H1 (cell line): ENCODE results near the gene DTL. TPM values are rescaled to one million over a fixed set of nuclear protein-coding genes. Genes with fewer than 3 reads are reported as not detected.

ENCODE experiments used
- CTCF ChIA-PET: fragments of 300-600 bp; sonication (Branson Sonifier 250); formaldehyde crosslinking; loops from one replicate; lab custom pipeline; 2021; ENCODE audit not compliant: partially characterized antibody; lab: Charles Lee
- POLR2A ChIA-PET: fragments of 300-600 bp; sonication (Branson Sonifier 250); formaldehyde crosslinking; loops from one replicate; lab custom pipeline; 2021; ENCODE audit warnings: inconsistent platforms; ENCODE audit not compliant: partially characterized antibody; lab: Charles Lee
- DNase-seq, 2 experiments: peaks; one replicate each; pipeline versions ENCODE4 v3.0.0 to v3.0.0-alpha.2; 2010 to 2022; ENCODE audit warnings: low spot score in 2 of 2, low read depth in 1 of 2, mixed read lengths in 1 of 2
- FAIRE-seq: peaks from 2 replicates; lab custom pipeline; 2011; peaks lifted over from hg19 to GRCh38; lab: Jason Lieb, UNC
- H2AFZ ChIP-seq: 2 replicates; pipeline ENCODE4 v1.8.1; 2012; ENCODE audit warnings: low read length, inconsistent platforms
- H2AK5ac ChIP-seq: 2 replicates; pipeline ENCODE4 v1.6.1; 2013; ENCODE audit warnings: low read depth, low read length
- H2BK120ac ChIP-seq: replicated peaks from 2 replicates; pipeline ENCODE3; 2013; ENCODE audit warnings: low read depth, low read length, inconsistent platforms
- H2BK12ac ChIP-seq: 2 replicates; pipeline ENCODE4 v1.6.1; 2013; ENCODE audit warnings: low read depth, low read length
- H2BK15ac ChIP-seq: 2 replicates; pipeline ENCODE4 v1.6.1; 2013; ENCODE audit warnings: low read length
- H2BK20ac ChIP-seq: 2 replicates; pipeline ENCODE4 v1.6.1; 2013; ENCODE audit warnings: low read length
- H2BK5ac ChIP-seq: 2 replicates; pipeline ENCODE4 v1.6.1; 2013; ENCODE audit warnings: low read depth, low read length
- H3K14ac ChIP-seq: 2 replicates; pipeline ENCODE4 v1.6.1; 2013; ENCODE audit warnings: inconsistent platforms; ENCODE audit not compliant: insufficient read length
- H3K18ac ChIP-seq: 2 replicates; pipeline ENCODE4 v1.6.1; 2013; ENCODE audit warnings: low read length; ENCODE audit errors: extremely low read depth
- H3K23ac ChIP-seq: 2 replicates; pipeline ENCODE4 v1.6.1; 2013; ENCODE audit warnings: inconsistent platforms; ENCODE audit not compliant: insufficient read length
- H3K23me2 ChIP-seq: 2 replicates; pipeline ENCODE4 v1.6.1; 2013; ENCODE audit warnings: low read depth, low read length
- H3K27ac ChIP-seq: 2 replicates; pipeline ENCODE4 v1.6.1; 2011; ENCODE audit warnings: low read depth, low read length, inconsistent platforms
- H3K27me3 ChIP-seq, 4 experiments: replicated peaks in 1 of 4; 1 replicate in 1 of 4; 2 replicates in 3 of 4; pipeline versions ENCODE4 v1.6.1 to v1.8.1; 2011 to 2013; ENCODE audit warnings: low read length in 3 of 4, mild to moderate bottlenecking in 3 of 4, inconsistent platforms in 2 of 4, mixed read lengths in 2 of 4, moderate library complexity in 1 of 4; ENCODE audit not compliant: control insufficient read depth in 3 of 4, insufficient read depth in 3 of 4; ENCODE audit errors: extremely low read depth in 1 of 4
- H3K36me3 ChIP-seq, 4 experiments: 2 replicates each; pipeline versions ENCODE4 v1.6.1 to v1.8.1; 2011 to 2013; ENCODE audit warnings: mild to moderate bottlenecking in 4 of 4, low read length in 3 of 4, moderate library complexity in 2 of 4, control low read depth in 1 of 4, inconsistent platforms in 1 of 4; ENCODE audit not compliant: insufficient read depth in 4 of 4, control insufficient read depth in 2 of 4
- H3K4ac ChIP-seq: replicated peaks from 2 replicates; pipeline ENCODE3; 2013; ENCODE audit warnings: low read length, low read depth, mixed read lengths, inconsistent platforms; ENCODE audit not compliant: insufficient read length
- H3K4me1 ChIP-seq, 4 experiments: replicated peaks in 1 of 4; 1 replicate in 1 of 4; 2 replicates in 3 of 4; pipeline versions ENCODE4 v1.6.1 to v1.8.1; 2011 to 2013; ENCODE audit warnings: low read length in 3 of 4, inconsistent platforms in 2 of 4, mixed read lengths in 1 of 4; ENCODE audit not compliant: insufficient read depth in 4 of 4, control insufficient read depth in 3 of 4
- H3K4me2 ChIP-seq, 2 experiments: 2 replicates each; pipeline versions ENCODE4 v1.6.1 to v1.8.1; 2011 to 2013; ENCODE audit warnings: low read depth in 2 of 2, low read length in 2 of 2, control low read depth in 1 of 2, inconsistent platforms in 1 of 2, mild to moderate bottlenecking in 1 of 2; ENCODE audit not compliant: insufficient read depth in 1 of 2
- H3K4me3 ChIP-seq, 4 experiments: fragments of 200-600, 300-600 bp in 1 of 4; sonication (generic), shearing (Covaris generic), sonication (Bioruptor Twin) in 1 of 4; 2 replicates each; pipeline versions ENCODE4 v1.5.1 to v1.8.1; 2011 to 2016; ENCODE audit warnings: low read length in 4 of 4, low read depth in 3 of 4, control low read depth in 2 of 4, inconsistent platforms in 2 of 4, mild to moderate bottlenecking in 2 of 4, mixed read lengths in 1 of 4, moderate library complexity in 1 of 4; ENCODE audit not compliant: insufficient read depth in 2 of 4; ENCODE audit errors: extremely low read depth in 1 of 4
- H3K56ac ChIP-seq: replicated peaks from 2 replicates; pipeline ENCODE3; 2013; ENCODE audit warnings: low read depth, mild to moderate bottlenecking, mixed read lengths, low read length, inconsistent platforms; ENCODE audit not compliant: insufficient read length
- H3K79me1 ChIP-seq: 2 replicates; pipeline ENCODE4 v1.6.1; 2013; ENCODE audit warnings: low read depth, low read length, control low read depth
- H3K79me2 ChIP-seq, 2 experiments: 2 replicates each; pipeline versions ENCODE4 v1.6.1 to v1.8.1; 2012 to 2013; ENCODE audit warnings: low read length in 2 of 2, mild to moderate bottlenecking in 2 of 2, inconsistent platforms in 1 of 2; ENCODE audit not compliant: insufficient read depth in 2 of 2, control insufficient read depth in 1 of 2
- H3K9ac ChIP-seq, 4 experiments: replicated peaks in 1 of 4; 1 replicate in 1 of 4; 2 replicates in 3 of 4; pipeline versions ENCODE4 v1.6.1 to v1.8.1; 2011 to 2013; ENCODE audit warnings: low read depth in 3 of 4, low read length in 3 of 4, control low read depth in 2 of 4, mild to moderate bottlenecking in 2 of 4, moderate library complexity in 2 of 4, inconsistent platforms in 1 of 4; ENCODE audit errors: extremely low read depth in 1 of 4
- H3K9me3 ChIP-seq, 2 experiments: 2 replicates each; pipeline versions ENCODE4 v1.6.1 to v1.8.1; 2012 to 2013; ENCODE audit warnings: mild to moderate bottlenecking in 2 of 2, moderate library complexity in 2 of 2, control low read depth in 1 of 2, inconsistent platforms in 1 of 2, low read depth in 1 of 2, low read length in 1 of 2, mixed read lengths in 1 of 2; ENCODE audit not compliant: insufficient read depth in 2 of 2
- H4K20me1 ChIP-seq, 2 experiments: replicated peaks in 1 of 2; 2 replicates each; pipeline versions ENCODE3 to v1.8.1; 2011 to 2013; ENCODE audit warnings: inconsistent platforms in 2 of 2, low read length in 2 of 2, mild to moderate bottlenecking in 1 of 2; ENCODE audit not compliant: insufficient read depth in 2 of 2, control insufficient read depth in 1 of 2
- H4K5ac ChIP-seq: 2 replicates; pipeline ENCODE4 v1.6.1; 2013; ENCODE audit warnings: low read length, low read depth, mixed read lengths, inconsistent platforms; ENCODE audit not compliant: insufficient read length
- H4K8ac ChIP-seq: 2 replicates; pipeline ENCODE4 v1.8.0; 2013; ENCODE audit warnings: mild to moderate bottlenecking, moderate library complexity, low read length, inconsistent platforms; ENCODE audit not compliant: insufficient read depth; ENCODE audit errors: extremely low read depth
- H4K91ac ChIP-seq: replicated peaks from 2 replicates; pipeline ENCODE3; 2013; ENCODE audit warnings: low read length, mixed read lengths, inconsistent platforms; ENCODE audit not compliant: insufficient read length
- MAX ChIP-seq: IDR thresholded peaks from 2 replicates; pipeline ENCODE4 v1.6.1; 2012; ENCODE audit warnings: inconsistent platforms
- WGBS, 2 experiments: shearing (Covaris generic) in 1 of 2; methylation state at CpG; one replicate each; pipeline versions ENCODE4 v1.1.6 to v1.1.7; 2013 to 2015; ENCODE audit warnings: low lambda C conversion rate in 2 of 2, mixed read lengths in 2 of 2, inconsistent platforms in 1 of 2, low coverage in 1 of 2, missing lambda C conversion rate in 1 of 2; ENCODE audit not compliant: insufficient replicate concordance in 2 of 2, insufficient coverage in 1 of 2, insufficient read length in 1 of 2; ENCODE audit errors: extremely low coverage in 1 of 2, missing lambda C conversion rate in 1 of 2; 5-methylcytosine and 5-hydroxymethylcytosine counted together
- polyA plus RNA-seq, 7 experiments: library from polyadenylated mRNA; depleted of rRNA in 3 of 7; stranded (reverse) in 5 of 7; unstranded in 2 of 7; fragments of >200 nt in 5 of 7; fragments of 200-250 nt in 2 of 7; gene quantifications; 1 replicate in 5 of 7; 2 replicates in 1 of 7; 4 replicates in 1 of 7; pipeline versions ENCODE4 v1.2.1 to v1.2.3, GENCODE V29; 2011 to 2013; ENCODE audit warnings: missing spikeins in 2 of 7, mixed read lengths in 2 of 7
- total RNA-seq: library from RNA; stranded (reverse); fragmentation: NEBNext Ultra II Directional; extraction: Animal tissue kit (Norgen Biotek cat#: 25700); gene quantifications from 2 replicates; pipeline ENCODE4 v1.2.1, GENCODE V29; 2021

The DTL gene
- total and polyA plus RNA-seq, 2 of the 8 experiments (the other 6 are each of a cell fraction or from before 2014, with no cell fraction given) = 36.0 to 46.9 TPM

GRCh38 chr1:212106286-212106792, 70.8 kb downstream of the DTL start:
- peak overlapping the region; percentile 2 to 49; a peak in 3 of 4 replicates for H3K4me2 ChIP-seq
- FAIRE-seq = peak; percentile 52

More at GRCh38 chr1:212106286-212106792, 70.8 kb downstream of the DTL start:
- peaks cover 0 to 9% (median 0%) of the 10 kb centered on the region in 4 experiments; a peak in 2 of 8 replicates for H3K36me3 ChIP-seq
- no peak overlapping the region for H4K8ac ChIP-seq
- H2BK20ac ChIP-seq = no peak overlapping the region
- no peak for DNase-seq
- H3K4me1 ChIP-seq = peaks cover 2 to 20% (median 13%) of the 10 kb centered on the region in 4 experiments; a peak in 5 of 7 replicates
- H4K91ac ChIP-seq = no peak overlapping the region
- no peaks in the 10 kb centered on the region for H3K9me3 ChIP-seq
- H3K4me3 ChIP-seq = peak overlapping the region in 1 of 4 experiments; percentile 3; a peak in 1 of 8 replicates
- no peak overlapping the region for H3K56ac ChIP-seq
- no peaks in the 10 kb centered on the region; a peak in 1 of 4 replicates for H3K79me2 ChIP-seq
- H2BK5ac ChIP-seq = no peak overlapping the region
- no peak overlapping the region for H3K27ac ChIP-seq
- WGBS, 2 experiments = 0% methylated on average over 1 of the region's 1 CpG; no CpG with 5 or more reads in 1 of the 2 experiments
- H3K4ac ChIP-seq = no peak overlapping the region
- POLR2A ChIA-PET = interaction anchor here (0.7 to 1.5 kb wide), 4 partner anchors 8 to 28 kb away, joined by 3 to 5 read pairs (median 4); no protein-coding TSS in a partner anchor
- no peak overlapping the region for H3K18ac ChIP-seq
- no peak overlapping the region for H2BK15ac ChIP-seq
- no peaks in the 10 kb centered on the region for H4K20me1 ChIP-seq
- no peak overlapping the region for H2AFZ ChIP-seq
- H2BK120ac ChIP-seq = no peak overlapping the region
- H3K27me3 ChIP-seq = no peaks in the 10 kb centered on the region
- no peak overlapping the region for H2AK5ac ChIP-seq
- H4K5ac ChIP-seq = peak overlapping the region; percentile 87
- H3K14ac ChIP-seq = no peak overlapping the region
- H3K9ac ChIP-seq = no peak overlapping the region
- H2BK12ac ChIP-seq = no peak overlapping the region
- TF ChIP-seq MAX = no peak
- TF ChIP-seq, all 59 proteins: peak for 0
- Histone ChIP-seq H3K23ac (no peak overlapping the region), H3K23me2 (no peaks in the 10 kb centered on the region), H3K79me1 (no peaks in the 10 kb centered on the region)
- CTCF ChIA-PET = interaction anchor here (0.7 to 2.1 kb wide), 3 partner anchors 9 to 37 kb away, joined by 3 to 6 read pairs (median 3); no protein-coding TSS in a partner anchor
